ENCODE measurements around the gene SKAP1.

GRCh38 chr17:48247038-48247437, 183.0 kb downstream of the SKAP1 start:
- TF ChIP-seq POLR2A (IDR thresholded peaks at IDR 0.05) (no peak), CTCF (IDR thresholded peaks at IDR 0.05) (no peak)
